Endometrial microvascular endothelial cells (primary cell): ENCODE measurements around the gene MAP2K2. TPM values are rescaled to one million over a fixed set of nuclear protein-coding genes. Genes with fewer than 3 reads are reported as not detected.

Source experiments
- in situ Hi-C: cut with HindIII; loops from 2 replicates; pipeline ENCODE4 v1.10.0; 2017; ENCODE audit warnings: low sequenced_read_pairs, low pct_unique_long_range_greater_than_20kb; ENCODE audit errors: inconsistent ontology term
- total RNA-seq: library from RNA; depleted of rRNA; stranded (reverse); fragments of >200 nt; gene quantifications from one replicate; pipeline ENCODE4 v1.2.3, GENCODE V29; 2015; ENCODE audit errors: inconsistent ontology term

The MAP2K2 gene
- total RNA-seq, 1 donor from 2014 or later = 156 TPM

GRCh38 chr19:4103080-4103433 lies 20.9 kb downstream of the MAP2K2 start:
- in situ Hi-C loops = no loop called here

GRCh38 chr19:4102339-4103079 lies 21.4 kb downstream of the MAP2K2 start:
- in situ Hi-C loops = no loop called here

- in situ Hi-C loops = no loop called here
These were observed 22.5 kb downstream of the MAP2K2 start for GRCh38 chr19:4101496-4101770.

- in situ Hi-C loops = no loop called here
These were observed 23.1 kb downstream of the MAP2K2 start for GRCh38 chr19:4100647-4101495.

GRCh38 chr19:4099041-4099764 lies 24.7 kb downstream of the MAP2K2 start:
- in situ Hi-C loops = no loop called here

GRCh38 chr19:4098493-4098892 lies 25.4 kb downstream of the MAP2K2 start:
- in situ Hi-C loops = no loop called here

GRCh38 chr19:4097501-4097900 lies 26.4 kb downstream of the MAP2K2 start:
- in situ Hi-C loops = no loop called here

- in situ Hi-C loops = no loop called here
These were observed 27.7 kb downstream of the MAP2K2 start for GRCh38 chr19:4096049-4096892.

GRCh38 chr19:4095488-4095844 lies 28.5 kb downstream of the MAP2K2 start:
- in situ Hi-C loops = no loop called here

GRCh38 chr19:4094761-4095487 lies 29.0 kb downstream of the MAP2K2 start:
- in situ Hi-C loops = no loop called here

GRCh38 chr19:4094291-4094690 lies 29.6 kb downstream of the MAP2K2 start:
- in situ Hi-C loops = no loop called here

GRCh38 chr19:4093643-4094175 lies 30.2 kb downstream of the MAP2K2 start:
- in situ Hi-C loops = no loop called here

GRCh38 chr19:4090356-4091220 lies 33.3 kb downstream of the MAP2K2 start:
- in situ Hi-C loops = no loop called here

- in situ Hi-C loops = no loop called here
These were observed 34.0 kb downstream of the MAP2K2 start for GRCh38 chr19:4089946-4090345.

- in situ Hi-C loops = no loop called here
These were observed 34.5 kb downstream of the MAP2K2 start for GRCh38 chr19:4089400-4089908.

GRCh38 chr19:4088975-4089374 lies 34.9 kb downstream of the MAP2K2 start:
- in situ Hi-C loops = no loop called here
